Fibroblast of skin of scalp (primary cell): ENCODE results near the gene GAGE10.
"Not testable (repeated sequence)": the region's sequence is repeated elsewhere in the genome, so short reads cannot be mapped to it uniquely, and the experiment has no call there.

Experiments used
- DNase-seq: peaks from one replicate; pipeline ENCODE4 v3.0.0-alpha.2; 2013

The GAGE10 gene

GRCh38 chrX:49276671-49277534, 26.5 kb upstream of the GAGE10 start:
- DNase-seq: no peak

DNA sequence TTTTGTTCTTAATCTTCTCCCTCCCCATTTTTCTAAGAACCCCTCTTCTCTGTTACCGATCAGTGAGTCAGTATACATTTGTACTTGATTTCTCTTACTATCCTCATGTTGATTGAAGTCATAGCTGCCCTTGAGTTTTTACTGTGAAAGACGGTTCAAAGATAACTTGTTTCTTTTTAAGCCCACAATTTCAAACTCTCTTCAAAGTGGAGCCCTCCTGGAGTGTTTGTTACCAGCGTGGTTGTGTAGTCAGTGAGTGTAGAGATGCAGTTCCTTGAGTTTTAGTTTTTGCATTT, 26.0 kb upstream of the GAGE10 start:
- DNase-seq: no peak

- no peak for DNase-seq
Measured at GRCh38 chrX:49278081-49278480, 25.4 kb upstream of the GAGE10 start.

GRCh38 chrX:49282647-49283011, 20.8 kb upstream of the GAGE10 start:
- DNase-seq: peak; percentile 34

- DNase-seq: no peak
Measured at GRCh38 chrX:49284212-49284611, 19.2 kb upstream of the GAGE10 start.

DNA sequence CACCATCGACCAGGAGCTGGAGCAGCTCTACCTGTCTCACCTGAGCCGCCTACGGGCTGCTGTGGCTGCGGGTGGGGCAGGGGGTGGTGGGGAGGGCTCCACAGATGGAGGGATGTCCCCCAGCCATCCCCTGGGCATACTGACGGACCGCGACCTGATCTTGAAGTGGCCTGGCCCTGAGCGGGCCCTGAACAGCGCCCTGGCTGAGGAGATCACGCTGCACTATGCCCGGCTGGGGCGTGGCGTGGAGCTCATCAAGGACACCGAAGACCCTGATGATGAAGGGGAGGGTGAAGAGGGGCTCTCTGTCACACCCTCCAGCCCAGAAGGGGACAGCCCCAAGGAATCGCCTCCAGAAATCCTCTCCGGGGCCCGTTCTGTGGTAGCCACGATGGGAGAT, 17.3 kb upstream of the GAGE10 start:
- DNase-seq: no peak

GRCh38 chrX:49286581-49286980, 16.9 kb upstream of the GAGE10 start:
- DNase-seq: no peak

GRCh38 chrX:49287665-49288064, 15.8 kb upstream of the GAGE10 start:
- DNase-seq: no peak

DNA sequence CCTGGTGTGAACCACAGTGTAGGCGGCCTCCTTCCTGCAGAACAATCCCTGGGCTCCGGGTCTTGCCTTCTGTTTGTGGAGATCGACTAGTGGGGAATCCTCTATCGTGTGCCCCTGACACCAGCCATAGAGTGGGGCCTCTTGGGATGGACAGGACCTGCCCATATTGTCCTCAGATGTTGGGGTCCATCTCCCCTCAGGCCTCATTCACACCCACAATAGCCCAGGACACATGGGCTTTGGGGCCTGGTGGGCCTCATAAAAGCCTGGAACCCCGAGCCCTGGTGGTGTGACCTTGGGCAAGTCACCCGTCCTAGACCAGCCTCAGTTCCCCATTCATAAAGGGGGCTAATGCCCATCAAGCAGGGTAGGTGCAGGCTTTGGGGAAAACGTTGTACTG, 13.2 kb upstream of the GAGE10 start:
- no peak for DNase-seq

GRCh38 chrX:49291615-49292337, 11.7 kb upstream of the GAGE10 start:
- peak; percentile 48 for DNase-seq

DNA sequence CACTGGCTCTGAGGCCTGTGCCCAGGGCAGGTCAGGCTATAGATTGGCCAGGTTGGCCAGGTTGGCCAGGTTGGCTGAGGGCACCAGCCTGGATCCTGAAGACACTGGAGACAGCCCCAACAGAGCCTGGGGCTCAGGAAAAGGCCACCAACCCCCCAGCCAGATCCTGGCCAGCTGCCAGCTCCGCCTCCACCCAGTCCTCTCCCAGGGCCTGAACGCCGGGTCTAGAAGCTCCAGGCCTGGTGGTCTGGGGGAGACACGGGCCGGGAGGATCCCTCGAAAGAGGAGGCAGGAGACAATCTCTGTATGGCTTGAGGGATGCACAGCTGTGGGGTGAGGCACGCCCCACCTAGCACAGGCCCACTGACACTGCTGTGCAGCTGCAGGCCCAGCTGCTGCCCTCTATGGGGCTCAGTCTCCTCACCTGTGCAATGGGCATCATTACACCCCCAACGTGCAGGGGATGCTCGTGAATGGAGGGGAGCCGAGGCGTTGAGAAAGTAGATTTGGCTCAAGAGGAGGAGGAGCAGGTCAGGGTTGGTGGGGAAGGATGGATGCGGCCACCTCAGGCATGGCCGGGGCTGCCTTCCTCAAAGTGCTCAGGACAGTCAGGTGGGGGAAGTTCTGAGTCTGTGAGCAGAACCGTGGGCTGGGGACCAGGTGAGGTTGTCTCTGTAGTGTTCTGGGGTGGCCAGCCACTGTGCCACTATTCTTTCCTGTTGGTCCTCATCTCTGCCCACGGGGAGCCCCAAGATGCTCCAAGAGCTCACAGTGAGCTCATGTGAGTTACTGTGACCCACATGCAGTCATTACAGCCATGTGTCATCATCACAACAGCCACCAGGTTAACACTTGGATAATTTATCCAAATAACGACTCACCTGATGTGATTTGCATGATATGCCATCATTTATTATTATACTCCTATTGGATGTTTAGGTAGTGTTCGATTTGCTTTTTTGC, 10.8 kb upstream of the GAGE10 start:
- no peak for DNase-seq

DNA sequence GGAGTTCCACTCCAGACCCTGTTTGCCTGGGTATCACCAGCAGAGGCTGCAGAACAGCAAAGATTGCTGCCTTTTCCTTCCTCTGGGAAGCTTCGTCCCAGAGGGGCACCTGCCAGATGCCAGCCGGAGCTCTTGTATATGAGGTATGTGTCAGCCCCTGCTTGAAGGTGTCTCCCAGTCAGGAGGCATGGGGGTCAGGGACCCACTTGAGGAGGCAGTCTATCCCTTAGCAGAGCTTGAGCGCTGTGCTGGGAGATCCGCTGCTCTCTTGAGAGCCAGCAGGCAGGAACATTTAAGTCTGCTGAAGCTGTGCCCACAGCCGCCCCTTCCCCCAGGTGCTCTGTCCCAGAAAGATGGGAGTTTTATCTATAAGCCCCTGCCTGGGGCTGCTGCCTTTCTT, 4.2 kb upstream of the GAGE10 start:
- not testable (repeated sequence) for DNase-seq

DNA sequence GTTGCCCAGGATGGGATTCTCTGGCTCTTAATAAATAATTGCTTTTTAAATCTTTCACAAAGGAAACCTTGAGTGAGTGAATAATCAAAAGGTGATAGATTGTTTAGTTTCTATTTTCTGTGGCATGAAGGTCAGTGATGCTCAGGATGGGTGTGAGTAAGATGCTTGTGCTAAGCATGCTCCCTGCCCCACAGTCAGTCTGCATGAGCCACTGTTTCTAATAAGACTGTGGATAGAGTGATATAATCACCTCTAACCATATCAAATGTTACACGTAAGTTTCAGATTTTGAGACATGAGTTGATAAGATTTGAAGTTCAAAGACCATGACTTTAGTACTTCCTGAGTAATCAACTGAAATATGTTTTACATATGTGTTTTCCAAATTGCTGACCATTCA, 2.7 kb upstream of the GAGE10 start:
- DNase-seq: no peak

DNA sequence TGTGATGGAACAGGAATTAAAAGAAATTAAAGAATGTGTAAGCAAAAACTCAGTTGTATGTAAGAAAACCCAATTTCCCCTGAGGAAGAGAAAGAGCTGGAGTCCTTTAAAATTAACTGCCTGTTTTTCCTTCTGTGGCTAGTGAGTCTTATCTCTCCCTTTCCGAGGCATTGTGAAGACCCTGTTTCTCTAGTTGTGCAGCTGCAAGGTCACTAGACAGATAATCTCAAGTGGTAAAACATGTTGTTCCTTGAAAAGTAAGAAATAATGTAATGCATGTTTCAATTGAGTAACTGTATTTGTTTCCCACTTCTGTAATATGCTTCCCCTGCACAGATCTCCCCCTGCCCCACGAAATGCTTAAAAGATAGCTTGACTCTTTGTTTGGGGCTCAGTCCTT, 4.3 kb downstream of the GAGE10 start:
- not testable (repeated sequence) for DNase-seq

DNA sequence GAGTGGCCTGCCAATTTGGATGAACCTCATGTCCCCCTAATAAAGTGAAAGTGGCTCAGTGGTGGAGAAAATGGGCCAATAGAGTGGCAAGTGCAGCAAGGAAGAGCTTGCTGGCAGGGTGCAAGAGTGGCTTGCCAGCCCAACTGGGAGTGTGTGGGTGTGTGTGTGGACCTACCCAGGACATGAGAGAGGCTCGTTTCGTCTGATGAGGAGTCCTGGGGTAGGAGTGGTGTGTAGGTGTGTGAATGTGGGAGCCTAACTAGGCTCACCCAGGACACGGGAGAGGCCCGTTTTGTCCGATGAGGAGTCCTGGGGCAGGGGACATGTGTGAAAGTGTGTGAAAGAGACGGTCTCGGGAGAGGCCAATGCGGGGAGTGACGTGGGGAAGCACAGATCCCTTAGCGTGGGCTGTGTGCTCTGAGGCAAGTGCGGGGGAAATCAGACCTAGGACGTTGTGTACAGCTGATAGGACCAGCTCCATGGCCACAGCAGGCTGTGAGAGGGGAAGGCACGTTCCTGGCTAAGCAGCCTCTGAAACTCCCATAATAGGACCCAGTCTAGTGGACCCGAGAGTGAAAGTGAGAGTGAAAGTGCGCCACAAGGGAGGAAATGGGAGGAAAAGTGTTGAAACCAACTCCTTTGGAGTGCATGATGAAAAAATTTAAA, 5.3 kb downstream of the GAGE10 start:
- DNase-seq: peak; percentile 25

DNA sequence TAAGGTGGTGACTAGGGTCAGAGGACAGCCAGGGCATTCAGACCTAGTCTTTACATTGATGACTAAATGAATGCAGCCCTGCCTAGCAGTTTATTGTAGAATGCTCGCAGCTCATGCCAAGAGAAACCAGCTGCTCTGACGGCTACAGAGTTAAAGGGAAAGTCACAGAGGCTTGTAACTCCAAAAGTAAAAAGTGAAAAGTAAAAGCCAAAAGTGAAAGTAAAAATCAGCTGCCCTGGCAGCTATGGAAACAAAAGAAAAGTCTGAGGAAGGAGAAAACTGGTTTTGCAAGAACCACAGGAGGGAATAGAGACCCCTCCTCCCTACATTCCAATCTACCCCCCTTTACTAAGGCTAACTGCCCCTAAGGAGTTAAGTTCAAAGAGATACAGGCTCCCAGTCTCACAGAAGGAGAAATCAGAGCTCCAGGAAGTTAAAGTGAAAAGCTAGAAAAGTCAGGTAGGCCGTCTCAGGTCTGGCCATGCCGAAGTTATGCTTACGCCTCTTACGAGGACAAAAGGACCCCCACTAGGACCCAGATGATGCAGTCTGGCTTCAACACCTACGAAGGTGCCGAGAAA, 6.0 kb downstream of the GAGE10 start:
- peak; percentile 30 for DNase-seq

GRCh38 chrX:49310371-49310770, 6.9 kb downstream of the GAGE10 start:
- DNase-seq: no peak

GRCh38 chrX:49312176-49312575, 8.7 kb downstream of the GAGE10 start:
- no peak for DNase-seq

DNA sequence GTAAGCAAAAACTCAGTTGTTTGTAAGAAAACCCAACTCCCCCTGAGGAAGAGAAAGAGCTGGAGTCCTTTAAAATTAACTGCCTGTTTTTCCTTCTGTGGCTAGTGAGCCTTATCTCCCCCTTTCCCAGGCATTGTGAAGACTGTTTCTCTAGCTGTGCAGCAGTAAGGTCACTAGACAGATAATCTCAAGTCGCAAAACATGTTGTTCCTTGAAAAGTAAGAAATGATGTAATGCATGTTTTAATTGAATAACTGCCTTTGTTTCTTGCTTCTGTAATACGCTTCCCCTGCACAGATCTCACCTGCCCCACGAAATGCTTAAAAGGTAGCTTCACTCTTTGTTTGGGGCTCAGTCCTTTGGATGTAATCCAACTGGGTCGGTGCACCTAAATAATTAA, 12.6 kb downstream of the GAGE10 start:
- DNase-seq: no peak

- not testable (repeated sequence) for DNase-seq
Measured at GRCh38 chrX:49321737-49322136, 18.3 kb downstream of the GAGE10 start, which contains the start of gene GAGE12J. GAGE12J (plus strand) TSS chrX:49322037; CDS start chrX:49323194, 1,157 bp downstream.

GRCh38 chrX:49322266-49322665, 18.8 kb downstream of the GAGE10 start:
- DNase-seq: not testable (repeated sequence)

DNA sequence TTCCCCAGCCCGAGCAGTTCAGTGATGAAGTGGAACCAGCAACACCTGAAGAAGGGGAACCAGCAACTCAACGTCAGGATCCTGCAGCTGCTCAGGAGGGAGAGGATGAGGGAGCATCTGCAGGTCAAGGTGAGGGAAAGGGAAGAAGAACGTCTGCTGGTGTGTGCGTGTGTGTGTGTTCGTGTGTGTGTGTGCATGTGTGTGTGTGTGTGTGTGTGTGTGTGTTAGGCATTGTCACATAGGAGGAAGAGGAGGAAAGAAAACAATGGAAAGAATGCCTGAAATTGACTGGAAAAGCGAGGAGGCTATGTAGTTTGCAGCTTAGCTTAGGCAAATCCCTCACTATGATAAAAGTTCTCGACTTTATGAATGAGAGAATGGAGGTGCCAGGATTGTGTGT, 20.3 kb downstream of the GAGE10 start:
- not testable (repeated sequence) for DNase-seq
